ENCODE data around the gene DLGAP1.
A peak's percentile ranks its signal among the peaks of the same experiment; 100 is the strongest.
"Not testable (repeated sequence)": the region's sequence is repeated elsewhere in the genome, so short reads cannot be mapped to it uniquely, and the experiment has no call there.

DLGAP1 gene

GRCh38 chr18:4068552-4069158 is 386.5 kb downstream of the DLGAP1 start:
- peak; percentile 23 for DNase-seq

- DNase-seq = no peak
Observed at GRCh38 chr18:4063545-4063944, 391.6 kb downstream of the DLGAP1 start.

- DNase-seq = peak; percentile 91
Observed at GRCh38 chr18:4060427-4061281, 394.5 kb downstream of the DLGAP1 start.

- DNase-seq = no peak
Observed at GRCh38 chr18:4058179-4058578, 396.9 kb downstream of the DLGAP1 start.

- no peak for DNase-seq
Observed at GRCh38 chr18:4040391-4041092, 414.6 kb downstream of the DLGAP1 start.

GRCh38 chr18:4035521-4035920 is 419.6 kb downstream of the DLGAP1 start:
- no peak for DNase-seq

GRCh38 chr18:4034815-4035214 is 420.3 kb downstream of the DLGAP1 start:
- DNase-seq = not testable (repeated sequence)

GRCh38 chr18:4026542-4026941 is 428.6 kb downstream of the DLGAP1 start:
- no peak for DNase-seq

GRCh38 chr18:4024702-4025101 is 430.4 kb downstream of the DLGAP1 start:
- no peak for DNase-seq

- DNase-seq = not testable (repeated sequence)
Observed at GRCh38 chr18:4022749-4023148, 432.4 kb downstream of the DLGAP1 start.

GRCh38 chr18:4020026-4020425 is 435.1 kb downstream of the DLGAP1 start:
- DNase-seq = no peak

- peak; percentile 19 for DNase-seq
Observed at GRCh38 chr18:4017480-4017879, 437.6 kb downstream of the DLGAP1 start.

GRCh38 chr18:4016391-4017049 is 438.6 kb downstream of the DLGAP1 start:
- DNase-seq = no peak

- no peak for DNase-seq
Observed at GRCh38 chr18:4007846-4008245, 447.3 kb downstream of the DLGAP1 start.

GRCh38 chr18:4004183-4004829 is 450.8 kb downstream of the DLGAP1 start:
- no peak for DNase-seq

- peak; percentile 51 for DNase-seq
Observed at GRCh38 chr18:3998698-3999333, 456.3 kb downstream of the DLGAP1 start.

- peak; percentile 48 for DNase-seq
Observed at GRCh38 chr18:3995476-3996102, 459.5 kb downstream of the DLGAP1 start.

- no peak for DNase-seq
Observed at GRCh38 chr18:3993941-3994687, 461.0 kb downstream of the DLGAP1 start.

GRCh38 chr18:3985664-3986063 is 469.4 kb downstream of the DLGAP1 start:
- no peak for DNase-seq

GRCh38 chr18:3985020-3985419 is 470.1 kb downstream of the DLGAP1 start:
- no peak for DNase-seq
